ENCODE measurements around the gene LYST. TPM values are rescaled to one million over a fixed set of nuclear protein-coding genes. Genes with fewer than 3 reads are reported as not detected.

The LYST gene
- total and polyA plus RNA-seq, 2 experiments from 2014 or later: 3.0 to 6.1 TPM

DNA sequence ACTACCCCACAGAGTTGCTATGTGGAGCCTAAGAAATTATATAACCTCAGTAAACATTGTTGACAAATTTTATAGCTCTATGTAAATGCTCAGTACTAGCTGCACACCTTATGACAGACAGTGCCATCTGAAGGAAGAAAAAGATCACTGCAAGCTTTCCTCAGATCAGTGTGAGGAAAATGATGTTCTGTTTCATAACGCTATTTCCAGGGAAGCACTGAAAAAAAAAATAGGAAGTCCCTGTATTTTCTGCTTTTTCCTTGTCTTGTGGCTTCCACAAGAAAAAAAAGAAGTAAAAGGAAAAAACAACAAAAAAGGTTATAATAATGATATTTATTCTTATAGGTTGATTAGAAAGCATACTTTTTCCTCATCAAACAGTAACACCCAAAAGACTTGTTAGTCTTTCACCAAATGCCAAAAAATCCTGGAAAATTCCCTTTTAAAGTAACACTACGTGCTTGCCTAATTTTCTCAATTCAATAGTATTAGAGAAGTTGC, 23.2 kb downstream of the LYST start:
- H3K4me2 ChIP-seq: no peak overlapping the region

DNA sequence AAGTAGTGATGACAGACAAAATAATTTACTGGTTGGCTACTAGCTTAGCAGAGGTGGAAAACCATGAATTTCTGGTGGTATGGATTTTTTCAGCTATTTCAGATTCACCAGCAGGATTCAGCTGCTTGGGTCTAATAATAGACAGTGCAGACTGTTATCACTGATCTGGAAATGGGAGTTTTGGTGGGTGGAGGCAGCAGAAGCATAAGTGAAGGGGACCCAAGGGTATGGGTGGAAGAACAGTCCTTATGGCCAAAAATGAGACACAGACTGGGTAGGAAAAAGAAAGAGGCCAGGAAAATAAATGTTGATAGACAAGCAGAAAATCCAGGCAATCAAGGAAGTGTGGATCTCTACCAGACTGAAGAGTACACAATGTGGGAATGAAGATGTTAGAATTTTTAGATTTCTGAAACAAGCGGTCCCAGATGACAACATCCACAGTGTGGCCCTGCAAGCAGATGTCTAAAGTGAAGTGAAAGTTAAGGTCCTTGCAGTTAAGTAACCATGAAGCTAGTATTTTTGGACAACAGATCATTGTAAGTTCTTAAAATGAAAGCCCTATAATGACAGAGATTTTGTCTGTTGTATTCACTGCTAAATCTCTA, 24.7 kb downstream of the LYST start:
- Histone ChIP-seq H3K9me3 (ENCODE audit: low read depth) (no peaks in the 10 kb centered on the region), H2AFZ (no peak overlapping the region), H3K36me3 (replicated peaks; ENCODE audit: insufficient read depth, low read depth) (no peaks in the 10 kb centered on the region), H4K20me1 (ENCODE audit: insufficient read depth, poor library complexity, severe bottlenecking) (no peaks in the 10 kb centered on the region), H3K4me3 (no peak overlapping the region), H3K79me2 (peaks cover 8% of the 10 kb centered on the region), H3K27ac (no peak overlapping the region), H3K4me2 (no peak overlapping the region), H3K27me3 (no peaks in the 10 kb centered on the region), H3K4me1 (ENCODE audit: insufficient read depth) (no peaks in the 10 kb centered on the region), H3K9me2 (replicated peaks; ENCODE audit: insufficient read depth) (no peaks in the 10 kb centered on the region)
- 100% methylated on average over 1 of the region's 1 CpG for WGBS (ENCODE audit: low lambda C conversion rate, missing lambda C conversion rate)
- no peak for DNase-seq (ENCODE audit: low spot score)
- TF ChIP-seq EZH2 (IDR thresholded peaks at IDR 0.05; ENCODE audit: borderline replicate concordance) (no peak), EZH2phosphoT487 (IDR thresholded peaks at IDR 0.05; ENCODE audit: low read depth, severe bottlenecking, unreplicated experiment) (no peak)
- TF ChIP-seq, protein P1, sequence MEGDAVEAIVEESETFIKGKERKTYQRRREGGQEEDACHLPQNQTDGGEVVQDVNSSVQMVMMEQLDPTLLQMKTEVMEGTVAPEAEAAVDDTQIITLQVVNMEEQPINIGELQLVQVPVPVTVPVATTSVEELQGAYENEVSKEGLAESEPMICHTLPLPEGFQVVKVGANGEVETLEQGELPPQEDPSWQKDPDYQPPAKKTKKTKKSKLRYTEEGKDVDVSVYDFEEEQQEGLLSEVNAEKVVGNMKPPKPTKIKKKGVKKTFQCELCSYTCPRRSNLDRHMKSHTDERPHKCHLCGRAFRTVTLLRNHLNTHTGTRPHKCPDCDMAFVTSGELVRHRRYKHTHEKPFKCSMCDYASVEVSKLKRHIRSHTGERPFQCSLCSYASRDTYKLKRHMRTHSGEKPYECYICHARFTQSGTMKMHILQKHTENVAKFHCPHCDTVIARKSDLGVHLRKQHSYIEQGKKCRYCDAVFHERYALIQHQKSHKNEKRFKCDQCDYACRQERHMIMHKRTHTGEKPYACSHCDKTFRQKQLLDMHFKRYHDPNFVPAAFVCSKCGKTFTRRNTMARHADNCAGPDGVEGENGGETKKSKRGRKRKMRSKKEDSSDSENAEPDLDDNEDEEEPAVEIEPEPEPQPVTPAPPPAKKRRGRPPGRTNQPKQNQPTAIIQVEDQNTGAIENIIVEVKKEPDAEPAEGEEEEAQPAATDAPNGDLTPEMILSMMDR (IDR thresholded peaks at IDR 0.05; ENCODE audit: poor library complexity): no peak

More for the DNA sequence above, 23.2 kb downstream of the LYST start:
- H3K4me1 ChIP-seq (ENCODE audit: insufficient read depth): no peaks in the 10 kb centered on the region
- no peak overlapping the region for H3K4me3 ChIP-seq
- H3K9me3 ChIP-seq (ENCODE audit: low read depth): no peaks in the 10 kb centered on the region
- no peak for TF ChIP-seq EZH2 (IDR thresholded peaks at IDR 0.05; ENCODE audit: borderline replicate concordance)
- TF ChIP-seq EZH2phosphoT487 (IDR thresholded peaks at IDR 0.05; ENCODE audit: low read depth, severe bottlenecking, unreplicated experiment): no peak
- TF ChIP-seq, protein P1 (IDR thresholded peaks at IDR 0.05; ENCODE audit: poor library complexity): peak; percentile 62
- peaks cover 20% of the 10 kb centered on the region for H3K79me2 ChIP-seq
- no peaks in the 10 kb centered on the region for H3K27me3 ChIP-seq
- H2AFZ ChIP-seq: no peak overlapping the region
- 40% methylated on average over 2 of the region's 2 CpGs for WGBS (ENCODE audit: low lambda C conversion rate, missing lambda C conversion rate)
- DNase-seq (ENCODE audit: low spot score): peak; percentile 47
- H3K36me3 ChIP-seq (replicated peaks; ENCODE audit: insufficient read depth, low read depth): no peaks in the 10 kb centered on the region
- no peaks in the 10 kb centered on the region for H3K9me2 ChIP-seq (replicated peaks; ENCODE audit: insufficient read depth)
- no peak overlapping the region for H3K27ac ChIP-seq
- no peaks in the 10 kb centered on the region for H4K20me1 ChIP-seq (ENCODE audit: insufficient read depth, poor library complexity, severe bottlenecking)

DNA sequence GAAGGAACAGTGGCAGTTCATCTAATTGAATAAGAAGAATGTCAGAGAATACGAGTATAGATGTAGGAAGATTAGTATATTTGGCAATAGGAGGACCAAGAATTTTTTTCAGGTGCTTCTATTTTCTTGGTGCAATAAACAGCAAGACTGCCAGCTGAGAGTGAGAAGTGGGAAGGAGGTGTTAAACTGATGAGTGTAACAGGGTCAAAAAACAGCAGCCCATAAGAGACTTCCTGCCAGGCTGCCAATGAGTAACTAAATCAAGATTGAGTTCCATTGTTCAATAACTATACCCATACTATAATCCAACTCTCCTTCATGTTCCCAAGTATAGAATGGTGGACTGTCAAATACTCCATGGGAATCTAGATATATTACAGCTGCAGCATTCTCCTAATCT, 28.7 kb downstream of the LYST start:
- Histone ChIP-seq H3K4me2 (no peak overlapping the region), H3K79me2 (peaks cover 4% of the 10 kb centered on the region)
- WGBS (ENCODE audit: low lambda C conversion rate, missing lambda C conversion rate): 61% methylated on average over 1 of the region's 1 CpG

More for the DNA sequence above, 28.7 kb downstream of the LYST start:
- no peaks in the 10 kb centered on the region for H3K9me3 ChIP-seq (ENCODE audit: low read depth)
- H2AFZ ChIP-seq: no peak overlapping the region
- no peak overlapping the region for H3K27ac ChIP-seq
- TF ChIP-seq, protein P1 (IDR thresholded peaks at IDR 0.05; ENCODE audit: poor library complexity): no peak
- TF ChIP-seq EZH2phosphoT487 (IDR thresholded peaks at IDR 0.05; ENCODE audit: low read depth, severe bottlenecking, unreplicated experiment) (no peak), EZH2 (IDR thresholded peaks at IDR 0.05; ENCODE audit: borderline replicate concordance) (no peak)
- no peak overlapping the region for H3K4me3 ChIP-seq
- no peaks in the 10 kb centered on the region for H3K27me3 ChIP-seq
- no peaks in the 10 kb centered on the region for H4K20me1 ChIP-seq (ENCODE audit: insufficient read depth, poor library complexity, severe bottlenecking)
- no peaks in the 10 kb centered on the region for H3K36me3 ChIP-seq (replicated peaks; ENCODE audit: insufficient read depth, low read depth)
- no peaks in the 10 kb centered on the region for H3K4me1 ChIP-seq (ENCODE audit: insufficient read depth)
- no peaks in the 10 kb centered on the region for H3K9me2 ChIP-seq (replicated peaks; ENCODE audit: insufficient read depth)
- DNase-seq (ENCODE audit: low spot score): no peak

All from hepatocyte (in vitro differentiated cells).